GM19467 (cell line): Measurements from ENCODE around the gene ZNF568.

ENCODE experiments used
- ATAC-seq: cut with Tn5 transposase; IDR thresholded peaks from one replicate; pipeline ENCODE4 v1.9.1; 2021; ENCODE audit warnings: mild to moderate bottlenecking, moderate library complexity; ENCODE audit not compliant: unreplicated experiment

Gene ZNF568

DNA sequence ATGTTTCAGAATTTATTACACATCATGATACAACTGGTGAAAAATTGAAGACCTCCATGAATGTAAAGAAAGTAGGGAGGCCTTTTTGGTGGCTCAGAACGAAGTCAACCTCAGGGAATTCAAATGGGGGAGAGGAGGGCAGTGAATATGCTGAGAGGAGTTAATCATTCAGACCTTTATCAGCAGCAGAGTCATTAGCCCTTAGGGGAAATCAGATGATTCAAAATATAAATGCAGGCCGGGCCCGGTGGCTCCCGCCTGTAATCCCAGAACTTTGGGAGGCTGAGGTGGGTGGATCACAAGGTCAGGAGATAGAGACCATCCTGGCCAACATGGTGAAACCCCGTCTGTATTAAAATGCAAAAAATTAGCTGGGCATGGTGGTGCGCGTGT is 81.7 kb downstream of the ZNF568 start:
- no peak for ATAC-seq

DNA sequence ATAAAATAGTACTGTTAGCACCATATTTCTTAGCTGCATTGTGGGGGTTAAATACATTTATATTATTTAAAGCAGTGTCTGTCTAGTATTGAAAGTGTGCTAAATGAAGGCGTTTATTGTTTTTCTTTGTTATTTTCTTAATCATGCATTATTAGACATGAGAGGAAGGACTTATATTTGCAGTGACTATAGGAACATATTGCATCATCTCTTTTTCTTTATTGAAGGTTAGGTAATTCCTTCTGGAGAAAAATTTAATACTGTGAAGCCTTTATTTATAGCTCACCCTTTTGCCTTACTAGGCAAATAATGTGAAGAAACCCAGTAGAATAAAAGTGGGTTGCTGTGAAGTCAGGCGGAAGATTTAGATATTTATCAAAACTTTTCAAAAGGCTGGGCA is 83.2 kb downstream of the ZNF568 start:
- no peak for ATAC-seq

DNA sequence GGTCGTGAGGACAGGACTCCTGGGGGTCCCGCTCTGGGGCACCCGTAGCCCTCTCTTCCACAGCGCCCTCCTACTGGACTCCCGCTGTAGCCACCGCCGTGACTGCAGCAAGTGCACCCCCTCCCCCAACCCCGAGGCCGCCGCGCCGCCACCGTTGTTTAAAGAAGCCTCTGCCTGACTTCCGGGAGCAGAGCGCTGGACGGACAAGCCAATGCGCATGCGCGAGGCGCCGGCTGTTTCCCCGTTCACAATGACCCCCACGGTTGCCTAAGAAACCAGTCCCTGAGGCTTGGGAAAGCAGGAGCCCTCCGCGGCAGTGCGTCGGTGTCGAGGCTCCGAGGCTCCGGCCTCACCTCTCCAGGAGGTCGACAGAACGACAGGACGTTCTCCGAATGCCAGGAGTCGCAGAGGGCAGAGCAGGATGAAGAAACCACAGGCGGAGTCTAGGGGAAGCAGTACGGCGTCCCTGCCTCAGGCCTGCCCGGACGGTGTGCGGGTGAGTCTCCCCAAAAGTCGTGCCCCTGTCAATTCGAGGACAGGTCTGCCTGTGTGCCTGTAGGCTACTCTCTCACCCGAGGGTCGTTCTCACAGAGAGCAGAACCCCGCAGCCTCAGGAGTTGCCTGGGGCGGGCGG is 91.6 kb downstream of the ZNF568 start:
- ATAC-seq: no peak

DNA sequence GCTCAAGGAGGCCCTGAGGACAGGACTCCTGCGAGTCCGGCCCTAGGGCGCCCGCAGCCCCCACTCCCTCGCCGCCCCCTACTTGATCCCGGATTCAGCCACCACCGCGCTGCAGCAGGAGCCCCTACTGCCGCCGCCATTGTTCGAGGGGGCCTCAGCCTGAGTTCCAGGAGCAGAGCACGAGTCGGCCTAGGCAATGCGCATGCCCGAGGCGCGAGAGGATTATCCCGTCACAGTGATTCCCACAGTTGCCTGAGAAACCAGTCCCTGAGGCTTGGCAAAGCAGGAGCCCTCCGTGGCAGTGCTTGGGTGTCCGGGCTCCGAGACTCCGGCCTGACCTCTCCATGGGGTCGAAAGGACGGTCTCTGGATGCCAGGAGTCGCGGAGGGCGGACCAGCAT is 93.7 kb downstream of the ZNF568 start:
- ATAC-seq: no peak

DNA sequence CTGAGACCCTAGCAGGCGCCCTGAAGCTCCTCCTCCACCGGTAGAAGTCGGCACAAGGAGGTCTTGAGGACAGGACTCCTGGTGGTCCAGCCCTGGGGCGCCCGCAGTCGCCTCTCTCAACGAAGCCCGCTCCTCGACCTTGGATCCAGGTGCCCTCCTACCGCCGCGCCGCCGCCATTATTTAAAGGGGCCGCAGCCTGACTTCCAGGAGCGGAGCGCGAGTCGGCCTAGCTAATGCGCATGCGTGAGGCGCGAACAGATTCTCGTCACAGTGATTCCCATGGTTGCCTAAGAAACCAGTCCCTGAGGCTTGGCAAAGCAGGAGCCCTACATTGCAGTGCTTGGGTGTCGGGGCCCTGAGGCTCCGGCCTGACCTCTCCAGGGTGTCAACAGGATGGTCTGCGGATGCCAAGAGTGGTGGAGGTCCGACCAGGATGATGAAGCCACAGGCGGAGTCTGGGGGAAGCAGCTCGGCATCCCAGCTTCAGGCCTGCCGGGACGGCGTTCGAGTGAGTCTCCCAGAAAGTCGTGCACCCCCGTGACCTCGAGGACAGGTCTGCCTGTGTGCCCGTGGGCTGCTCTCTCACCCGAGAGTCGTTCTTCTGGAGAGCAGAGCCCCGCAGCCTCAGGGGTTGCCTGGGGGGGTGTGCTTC is 96.1 kb downstream of the ZNF568 start:
- ATAC-seq: no peak

DNA sequence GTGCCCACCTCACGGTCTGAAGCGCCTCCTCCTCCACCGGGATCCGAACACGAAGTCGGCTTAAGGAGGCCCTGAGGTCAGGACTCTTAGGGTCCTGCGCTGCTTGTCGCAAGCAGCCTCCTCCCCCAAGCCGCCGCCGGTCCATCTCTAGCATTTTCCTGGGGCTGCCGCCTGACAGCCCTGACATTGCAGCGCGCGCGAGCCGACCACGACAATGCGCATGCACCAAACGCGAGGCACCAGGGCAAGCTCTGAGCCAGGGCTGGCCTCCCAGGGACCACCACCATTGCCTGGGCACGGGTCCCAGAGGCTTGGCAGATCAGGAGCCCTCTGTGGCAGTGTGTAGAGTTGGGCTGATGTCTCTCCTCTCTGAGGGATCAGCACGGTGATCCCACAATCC is 98.3 kb downstream of the ZNF568 start:
- no peak for ATAC-seq

DNA sequence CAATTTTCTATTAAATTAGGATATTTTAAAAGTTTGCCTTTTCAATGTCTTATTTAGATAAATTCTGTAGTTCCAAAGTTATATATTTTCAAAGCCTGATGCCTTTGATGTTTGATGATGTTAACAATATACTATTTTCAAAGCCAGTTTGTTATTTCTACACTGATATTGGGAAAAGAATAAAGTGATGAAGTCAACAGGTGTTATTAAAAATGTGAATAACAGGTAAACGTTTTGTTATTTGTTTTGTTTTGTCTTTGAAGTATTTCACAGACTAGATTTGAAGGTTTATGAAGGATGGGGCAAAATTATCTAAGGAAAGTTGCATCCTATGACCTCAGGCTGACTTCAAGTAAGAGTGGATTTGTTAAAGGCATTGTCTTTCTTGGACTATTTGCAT is 129.0 kb downstream of the ZNF568 start:
- ATAC-seq: no peak
